AG09319 (cell line): ENCODE data around the gene PLXNB3.
A peak's percentile ranks its signal among the peaks of the same experiment; 100 is the strongest.

Source experiments
- DNase-seq: peaks from one replicate; pipeline ENCODE4 v3.0.0-alpha.2; 2010; ENCODE audit warnings: low read depth; ENCODE audit errors: extremely low read depth
- TF ChIP-seq, protein P1 (sequence below): IDR thresholded peaks from 2 replicates; pipeline ENCODE4 v1.5.1; 2011; ENCODE audit warnings: low read depth, mild to moderate bottlenecking, inconsistent platforms, low read length, moderate library complexity

Gene PLXNB3

GRCh38 chrX:153763989-153764755 is at the start of gene PLXNB3:
TSS of gene PLXNB3 (plus strand) at chrX:153764249. CDS start at chrX:153765536, 1,287 bp downstream.
- TF ChIP-seq, protein P1, sequence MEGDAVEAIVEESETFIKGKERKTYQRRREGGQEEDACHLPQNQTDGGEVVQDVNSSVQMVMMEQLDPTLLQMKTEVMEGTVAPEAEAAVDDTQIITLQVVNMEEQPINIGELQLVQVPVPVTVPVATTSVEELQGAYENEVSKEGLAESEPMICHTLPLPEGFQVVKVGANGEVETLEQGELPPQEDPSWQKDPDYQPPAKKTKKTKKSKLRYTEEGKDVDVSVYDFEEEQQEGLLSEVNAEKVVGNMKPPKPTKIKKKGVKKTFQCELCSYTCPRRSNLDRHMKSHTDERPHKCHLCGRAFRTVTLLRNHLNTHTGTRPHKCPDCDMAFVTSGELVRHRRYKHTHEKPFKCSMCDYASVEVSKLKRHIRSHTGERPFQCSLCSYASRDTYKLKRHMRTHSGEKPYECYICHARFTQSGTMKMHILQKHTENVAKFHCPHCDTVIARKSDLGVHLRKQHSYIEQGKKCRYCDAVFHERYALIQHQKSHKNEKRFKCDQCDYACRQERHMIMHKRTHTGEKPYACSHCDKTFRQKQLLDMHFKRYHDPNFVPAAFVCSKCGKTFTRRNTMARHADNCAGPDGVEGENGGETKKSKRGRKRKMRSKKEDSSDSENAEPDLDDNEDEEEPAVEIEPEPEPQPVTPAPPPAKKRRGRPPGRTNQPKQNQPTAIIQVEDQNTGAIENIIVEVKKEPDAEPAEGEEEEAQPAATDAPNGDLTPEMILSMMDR = peak; percentile 79
- peak; percentile 30 for DNase-seq

DNA sequence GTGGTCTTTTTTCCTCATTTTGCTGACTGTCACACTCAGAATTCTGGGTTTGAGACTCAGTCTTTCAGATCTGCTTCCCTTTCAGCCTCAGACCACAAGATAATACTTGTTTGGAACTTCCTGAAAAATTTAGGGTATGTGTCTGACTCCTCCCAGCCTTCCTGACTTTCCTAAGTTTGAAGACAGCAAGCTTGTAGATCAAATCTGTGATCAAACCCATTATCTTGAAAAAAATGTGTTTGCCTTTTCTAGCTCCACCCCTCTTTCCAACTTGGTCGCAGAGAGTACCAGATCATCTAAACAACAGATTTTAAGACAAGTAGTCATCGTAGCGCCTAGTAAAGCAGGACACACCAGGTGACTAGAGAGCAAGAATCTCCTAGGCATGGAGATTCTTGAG is 49.8 kb upstream of the PLXNB3 start:
- DNase-seq = no peak
- TF ChIP-seq, protein P1 = no peak

GRCh38 chrX:153717445-153717844 is 46.6 kb upstream of the PLXNB3 start:
- TF ChIP-seq, protein P1 = no peak
- no peak for DNase-seq

DNA sequence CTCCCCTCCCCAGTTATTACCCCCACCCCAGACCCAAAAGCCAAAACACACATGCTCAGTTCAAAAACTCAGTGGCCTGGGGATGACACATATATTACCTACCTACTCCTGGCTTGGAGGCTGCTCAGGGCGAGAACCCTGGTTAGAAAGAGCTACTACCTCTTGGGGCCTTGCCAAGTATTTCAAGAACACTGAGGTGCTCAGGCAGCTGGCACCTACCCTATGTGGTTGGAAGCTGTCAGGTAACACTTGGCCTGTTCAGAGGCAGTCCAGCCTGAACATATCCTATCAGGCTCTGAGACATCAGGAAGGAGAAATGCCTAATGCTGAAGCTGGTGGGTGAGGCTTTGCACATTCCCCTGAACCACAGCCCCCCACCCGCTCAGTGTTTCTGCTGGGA is 44.8 kb upstream of the PLXNB3 start:
- TF ChIP-seq, protein P1 = no peak
- no peak for DNase-seq

- TF ChIP-seq, protein P1 = no peak
- no peak for DNase-seq
Measured at GRCh38 chrX:153719701-153720100, 44.3 kb upstream of the PLXNB3 start.

GRCh38 chrX:153722704-153723350 is 41.2 kb upstream of the PLXNB3 start:
- TF ChIP-seq, protein P1 = no peak
- no peak for DNase-seq
